GM23248 (cell line): ENCODE results near the gene AICDA. TPM values are rescaled to one million over a fixed set of nuclear protein-coding genes. Genes with fewer than 3 reads are reported as not detected.

Experiments used
- DNase-seq: peaks from one replicate; pipeline ENCODE4 v3.0.0-alpha.2; 2015
- H2AFZ ChIP-seq: fragments of 200-600 bp; sonication (generic); 2 replicates; pipeline ENCODE4 v1.6.1; 2016; ENCODE audit warnings: antibody characterized with exemption
- H3F3A ChIP-seq: fragments of 200-600 bp; sonication (generic); 2 replicates; pipeline ENCODE4 v1.6.1; 2016; ENCODE audit warnings: mild to moderate bottlenecking, antibody characterized with exemption, mixed run types; ENCODE audit not compliant: insufficient read depth
- H3K27ac ChIP-seq: fragments of 200-600 bp; sonication (generic); 2 replicates; pipeline ENCODE4 v1.5.1; 2016; ENCODE audit warnings: mild to moderate bottlenecking
- H3K27me3 ChIP-seq: fragments of 200-600 bp; sonication (generic); replicated peaks from 2 replicates; pipeline ENCODE4 v1.6.1; 2016; ENCODE audit warnings: mild to moderate bottlenecking; ENCODE audit not compliant: insufficient read depth
- H3K36me3 ChIP-seq: fragments of 200-600 bp; sonication (generic); 2 replicates; pipeline ENCODE4 v1.6.1; 2016; ENCODE audit warnings: low read depth, mild to moderate bottlenecking
- H3K4me1 ChIP-seq: fragments of 200-600 bp; sonication (generic); 2 replicates; pipeline ENCODE4 v1.6.1; 2016; ENCODE audit warnings: mild to moderate bottlenecking; ENCODE audit not compliant: insufficient read depth
- H3K4me2 ChIP-seq: fragments of 200-600 bp; sonication (generic); one replicate; pipeline ENCODE4 v1.6.1; 2016; ENCODE audit warnings: mild to moderate bottlenecking; ENCODE audit not compliant: unreplicated experiment
- H3K4me3 ChIP-seq: fragments of 200-600 bp; sonication (generic); 2 replicates; pipeline ENCODE4 v1.5.1; 2016; ENCODE audit warnings: mild to moderate bottlenecking
- H3K79me2 ChIP-seq: fragments of 200-600 bp; sonication (generic); 2 replicates; pipeline ENCODE4 v1.6.1; 2016; ENCODE audit warnings: mild to moderate bottlenecking; ENCODE audit not compliant: insufficient read depth
- H3K9ac ChIP-seq: fragments of 200-600 bp; sonication (generic); 2 replicates; pipeline ENCODE4 v1.6.1; 2016; ENCODE audit warnings: mild to moderate bottlenecking
- H3K9me2 ChIP-seq: fragments of 200-600 bp; sonication (generic); 2 replicates; pipeline ENCODE4 v1.6.1; 2016; ENCODE audit warnings: mixed run types, mild to moderate bottlenecking, moderate library complexity; ENCODE audit not compliant: insufficient read depth
- H3K9me3 ChIP-seq: fragments of 200-600 bp; sonication (generic); one replicate; pipeline ENCODE4 v1.6.1; 2017; ENCODE audit warnings: low read depth
- H4K20me1 ChIP-seq: fragments of 200-600 bp; sonication (generic); 2 replicates; pipeline ENCODE4 v1.6.0; 2016; ENCODE audit not compliant: insufficient read depth
- EZH2 ChIP-seq: fragments of 200-600 bp; sonication (generic); IDR thresholded peaks from 2 replicates; pipeline ENCODE4 v1.6.1; 2018; ENCODE audit warnings: antibody characterized with exemption, mild to moderate bottlenecking; ENCODE audit not compliant: insufficient read depth, poor library complexity, severe bottlenecking
- EZH2phosphoT487 ChIP-seq: fragments of 200-600 bp; sonication (generic); IDR thresholded peaks from 2 replicates; pipeline ENCODE4 v1.6.1; 2018; ENCODE audit warnings: antibody characterized with exemption, moderate library complexity, mild to moderate bottlenecking, low read depth; ENCODE audit not compliant: insufficient read depth
- WGBS, 2 experiments: methylation state at CpG; one replicate each; pipeline ENCODE4 v1.1.6; 2015 to 2017; ENCODE audit warnings: low lambda C conversion rate in 2 of 2, low coverage in 1 of 2; ENCODE audit errors: missing lambda C conversion rate in 2 of 2; 5-methylcytosine and 5-hydroxymethylcytosine counted together
- in situ Hi-C: fragments of 300-500 bp; cut with MboI; formaldehyde crosslinking; loops from 2 replicates; pipeline ENCODE4 v1.15.0; 2020
- polyA plus RNA-seq: library from polyadenylated mRNA; unstranded; fragments of >200 nt; fragmentation: Nextera tagmentation; extraction: Ambion mirVana; gene quantifications from 2 replicates; pipeline ENCODE4 v1.2.1, GENCODE V29; 2016
- total RNA-seq: library from RNA; depleted of rRNA; stranded (reverse); fragments of >200 nt; shearing (Covaris generic); gene quantifications from 2 replicates; pipeline ENCODE4 v1.2.3, GENCODE V29; 2014

Gene AICDA
- total and polyA plus RNA-seq, 2 experiments from 2014 or later = not detected

DNA sequence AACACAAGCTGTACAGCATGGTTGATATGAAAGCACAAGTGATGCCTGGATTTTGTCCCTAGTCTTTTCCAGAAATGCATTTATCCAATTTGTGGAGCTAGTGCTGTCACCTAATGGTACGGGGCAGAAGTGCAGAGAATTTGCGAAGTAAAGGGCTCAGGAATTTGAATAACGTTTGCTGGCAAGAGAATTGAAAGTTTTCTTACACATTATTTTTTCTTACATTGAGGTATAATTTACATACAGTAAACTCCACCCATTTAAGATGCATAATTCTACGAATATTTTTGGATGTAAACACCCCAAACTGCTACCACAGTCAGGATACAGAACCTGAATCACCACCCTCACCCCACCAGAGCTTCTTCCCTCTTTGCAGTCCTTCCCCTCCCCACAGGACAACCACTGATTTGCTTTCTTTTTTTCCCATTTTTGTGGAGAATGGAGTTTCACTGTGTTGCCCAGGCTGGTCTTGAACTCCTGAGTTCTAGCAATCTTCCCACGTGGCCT lies 3.5 kb downstream of the AICDA start:
- peaks cover 9% of the 10 kb centered on the region for H3K27me3 ChIP-seq
- no peaks in the 10 kb centered on the region for H3K9me3 ChIP-seq
- H3K27ac ChIP-seq = no peak overlapping the region
- H3K4me1 ChIP-seq = no peaks in the 10 kb centered on the region
- in situ Hi-C loops = no loop called here
- no peak overlapping the region for H2AFZ ChIP-seq
- no peaks in the 10 kb centered on the region for H3K9me2 ChIP-seq
- no peak overlapping the region for H3K4me3 ChIP-seq
- H3K9ac ChIP-seq = no peak overlapping the region
- H3K4me2 ChIP-seq = no peak overlapping the region
- H3K79me2 ChIP-seq = no peaks in the 10 kb centered on the region
- peak; percentile 66 for DNase-seq
- H3F3A ChIP-seq = no peaks in the 10 kb centered on the region
- no peaks in the 10 kb centered on the region for H3K36me3 ChIP-seq
- H4K20me1 ChIP-seq = no peaks in the 10 kb centered on the region
- TF ChIP-seq EZH2phosphoT487 (no peak), EZH2 (no peak)
- WGBS, 2 experiments = 18 to 19% methylated on average over 5 of the region's 5 CpGs

GRCh38 chr12:8606890-8607289 lies 5.8 kb downstream of the AICDA start:
- in situ Hi-C loops = no loop called here
- 76 to 88% methylated on average over 6 of the region's 6 CpGs for WGBS, 2 experiments

DNA sequence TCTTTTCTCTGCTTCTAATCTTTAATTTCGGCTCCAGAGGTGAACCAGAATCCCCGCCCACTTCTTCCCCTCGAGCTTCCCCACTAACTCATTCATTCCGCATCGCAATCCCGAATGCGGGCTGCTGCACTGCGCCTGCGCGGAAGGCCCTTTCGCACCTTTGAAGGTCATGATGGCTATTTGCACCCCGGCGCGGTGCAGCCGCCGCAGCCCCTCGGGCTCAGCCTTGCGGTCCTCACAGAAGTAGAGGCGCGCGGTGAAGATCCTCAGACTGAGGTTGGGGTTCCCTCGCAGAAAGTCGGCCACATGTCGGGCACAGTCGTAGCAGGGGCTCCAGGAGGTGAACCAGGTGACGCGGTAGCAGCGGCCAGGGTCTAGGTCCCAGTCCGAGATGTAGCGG lies 7.6 kb downstream of the AICDA start:
- H3K4me1 ChIP-seq = no peaks in the 10 kb centered on the region
- no peaks in the 10 kb centered on the region for H3K79me2 ChIP-seq
- no peak overlapping the region for H2AFZ ChIP-seq
- DNase-seq = no peak
- no peak overlapping the region for H3K4me2 ChIP-seq
- 88 to 90% methylated on average over 29 to 30 of the region's 30 CpGs for WGBS, 2 experiments
- TF ChIP-seq EZH2phosphoT487 (no peak), EZH2 (no peak)
- H3K9me3 ChIP-seq = no peaks in the 10 kb centered on the region
- no peaks in the 10 kb centered on the region for H3K36me3 ChIP-seq
- no peak overlapping the region for H3K4me3 ChIP-seq
- H3K9ac ChIP-seq = no peak overlapping the region
- peaks cover 9% of the 10 kb centered on the region for H3K27me3 ChIP-seq
- in situ Hi-C loops = no loop called here
- no peaks in the 10 kb centered on the region for H3K9me2 ChIP-seq
- no peaks in the 10 kb centered on the region for H3F3A ChIP-seq
- H3K27ac ChIP-seq = no peak overlapping the region
- H4K20me1 ChIP-seq = no peaks in the 10 kb centered on the region

More at GRCh38 chr12:8606890-8607289, 5.8 kb downstream of the AICDA start:
- no peaks in the 10 kb centered on the region for H3K4me1 ChIP-seq
- peaks cover 9% of the 10 kb centered on the region for H3K27me3 ChIP-seq
- TF ChIP-seq EZH2phosphoT487 (no peak), EZH2 (no peak)
- DNase-seq = no peak
- no peak overlapping the region for H3K9ac ChIP-seq
- H3K4me2 ChIP-seq = no peak overlapping the region
- H3K36me3 ChIP-seq = no peaks in the 10 kb centered on the region
- no peaks in the 10 kb centered on the region for H3K9me2 ChIP-seq
- no peak overlapping the region for H3K4me3 ChIP-seq
- no peak overlapping the region for H2AFZ ChIP-seq
- no peaks in the 10 kb centered on the region for H3K9me3 ChIP-seq
- H3K79me2 ChIP-seq = no peaks in the 10 kb centered on the region
- no peaks in the 10 kb centered on the region for H3F3A ChIP-seq
- H3K27ac ChIP-seq = no peak overlapping the region
- no peaks in the 10 kb centered on the region for H4K20me1 ChIP-seq

GRCh38 chr12:8603856-8604255 lies 8.8 kb downstream of the AICDA start:
- no peaks in the 10 kb centered on the region for H3F3A ChIP-seq
- H3K27ac ChIP-seq = no peak overlapping the region
- no peaks in the 10 kb centered on the region for H3K4me1 ChIP-seq
- in situ Hi-C loops = no loop called here
- H3K9me3 ChIP-seq = no peaks in the 10 kb centered on the region
- 20 to 22% methylated on average over 3 of the region's 3 CpGs for WGBS, 2 experiments
- DNase-seq = peak; percentile 19
- H4K20me1 ChIP-seq = no peaks in the 10 kb centered on the region
- H2AFZ ChIP-seq = no peak overlapping the region
- no peaks in the 10 kb centered on the region for H3K79me2 ChIP-seq
- H3K9me2 ChIP-seq = no peaks in the 10 kb centered on the region
- TF ChIP-seq EZH2 (no peak), EZH2phosphoT487 (no peak)
- no peaks in the 10 kb centered on the region for H3K36me3 ChIP-seq
- no peak overlapping the region for H3K4me2 ChIP-seq
- no peak overlapping the region for H3K9ac ChIP-seq
- no peak overlapping the region for H3K4me3 ChIP-seq
- H3K27me3 ChIP-seq = peaks cover 9% of the 10 kb centered on the region

GRCh38 chr12:8603286-8603685 lies 9.4 kb downstream of the AICDA start:
- WGBS, 2 experiments = 21 to 23% methylated on average over 2 of the region's 2 CpGs
- DNase-seq = no peak

More at GRCh38 chr12:8603286-8603685, 9.4 kb downstream of the AICDA start:
- no peak overlapping the region for H3K4me2 ChIP-seq
- H3F3A ChIP-seq = no peaks in the 10 kb centered on the region
- H3K79me2 ChIP-seq = no peaks in the 10 kb centered on the region
- H2AFZ ChIP-seq = no peak overlapping the region
- H3K9me3 ChIP-seq = no peaks in the 10 kb centered on the region
- H3K36me3 ChIP-seq = no peaks in the 10 kb centered on the region
- in situ Hi-C loops = no loop called here
- H3K9ac ChIP-seq = no peak overlapping the region
- no peak overlapping the region for H3K27ac ChIP-seq
- no peaks in the 10 kb centered on the region for H4K20me1 ChIP-seq
- H3K4me3 ChIP-seq = no peak overlapping the region
- H3K9me2 ChIP-seq = no peaks in the 10 kb centered on the region
- no peak for TF ChIP-seq EZH2
- no peak for TF ChIP-seq EZH2phosphoT487
- H3K4me1 ChIP-seq = no peaks in the 10 kb centered on the region
- peaks cover 9% of the 10 kb centered on the region for H3K27me3 ChIP-seq
